Erythroblast (primary cell): ENCODE results near the gene USP6.
"Not testable (repeated sequence)": the region's sequence is repeated elsewhere in the genome, so short reads cannot be mapped to it uniquely, and the experiment has no call there.

Experiments used
- DNase-seq, 2 experiments: peaks; one replicate each; lab custom pipeline; 2025; lab: John Stamatoyannopoulos, UW
- GATA1 ChIP-seq: IDR thresholded peaks from 2 replicates; pipeline ENCODE4 v1.6.1; 2011; ENCODE audit warnings: low read depth, mild to moderate bottlenecking, control low read depth, low read length, moderate library complexity
- POLR2A ChIP-seq: IDR thresholded peaks from 2 replicates; pipeline ENCODE4 v1.6.1; 2011; ENCODE audit warnings: mild to moderate bottlenecking, low read length

Gene USP6

DNA sequence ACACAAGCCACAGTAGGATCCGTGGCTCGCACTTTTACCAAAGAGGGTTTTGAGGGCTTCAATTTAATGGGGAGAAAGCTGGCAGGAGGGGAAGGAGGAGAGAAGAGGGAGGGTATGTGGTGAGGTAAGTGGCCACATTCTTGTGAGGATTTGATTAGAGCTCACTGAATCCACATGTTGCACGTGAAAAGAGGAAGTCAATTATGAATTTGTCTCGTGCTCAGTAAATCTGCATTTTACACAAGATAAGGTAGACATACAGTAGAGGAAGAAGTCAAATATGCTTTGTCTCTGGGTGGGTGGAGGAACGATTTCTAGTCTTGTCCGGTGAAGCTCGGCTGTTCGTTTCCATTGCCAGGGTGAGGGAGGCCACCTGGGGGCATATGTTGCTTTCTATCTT is 5.0 kb upstream of the USP6 start:
- TF ChIP-seq GATA1: no peak
- TF ChIP-seq POLR2A: no peak
- DNase-seq: peak in 1 of 2 experiments; percentile 14

DNA sequence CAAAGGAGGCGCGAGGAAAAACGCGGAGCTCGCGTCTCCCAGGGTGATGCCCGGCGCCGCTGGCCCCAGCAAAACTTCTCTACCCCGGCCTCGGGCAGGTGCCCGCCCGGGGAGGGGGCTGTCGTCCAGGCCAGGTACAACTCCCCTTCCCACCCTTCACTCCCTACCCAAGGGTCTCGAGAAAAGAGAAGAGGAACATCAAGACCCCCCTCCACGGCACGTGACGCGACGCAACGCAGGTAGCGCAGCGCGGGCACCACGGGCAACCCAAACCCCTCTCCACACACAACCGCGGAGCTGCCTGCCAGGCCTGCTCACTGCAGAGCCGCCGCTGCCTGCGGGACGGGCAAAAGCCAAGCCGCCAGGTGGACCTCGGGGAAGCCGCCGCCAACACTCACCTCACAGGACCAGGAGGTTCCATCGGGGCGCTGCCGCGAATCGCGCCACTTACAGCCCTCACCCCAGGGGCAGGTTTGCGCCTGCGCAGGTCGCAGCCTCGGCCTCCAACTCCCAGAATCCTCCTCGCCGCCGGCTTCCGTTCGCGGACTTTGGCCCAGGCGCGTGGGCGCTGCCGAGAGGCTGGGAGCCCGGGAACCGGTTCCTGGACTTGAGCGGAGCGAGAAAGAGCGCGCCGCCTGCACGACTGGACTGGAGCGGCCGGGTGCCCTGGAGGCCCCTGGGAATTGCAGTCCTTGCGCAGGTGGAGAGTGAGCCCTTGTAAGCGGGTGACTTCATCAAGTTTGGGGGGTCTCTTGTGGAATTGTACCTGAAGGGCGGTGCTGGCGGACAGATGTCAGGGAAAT is 4.2 kb upstream of the USP6 start, which contains the start of gene ZNF232:
Gene ZNF232 (minus strand): TSS at position 477 of the 803 bp plus-strand sequence. CDS start 56 bp downstream, at position 421.
- peak; percentile 92 to 94 for DNase-seq
- TF ChIP-seq POLR2A: peak; percentile 73
- no peak for TF ChIP-seq GATA1

DNA sequence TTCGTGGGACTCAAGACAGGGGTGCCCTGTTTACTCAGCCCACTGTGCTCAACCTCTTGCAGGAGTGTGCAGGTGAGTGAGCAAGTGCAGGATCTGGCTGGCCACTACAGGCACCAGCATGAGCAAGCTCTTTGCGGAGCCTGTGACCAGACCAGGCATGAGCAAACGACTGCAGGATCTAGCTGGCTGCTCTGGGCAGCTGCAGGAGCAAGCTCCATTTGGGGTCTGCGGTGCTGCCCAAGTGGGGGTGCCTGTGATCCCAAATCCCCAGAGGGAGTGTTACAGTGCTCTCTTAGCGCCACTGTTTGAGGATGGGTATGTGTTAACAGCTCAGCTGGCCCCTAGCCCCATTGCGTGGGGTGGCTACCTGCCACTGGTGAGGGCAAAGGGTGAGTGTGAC is 2.4 kb downstream of the USP6 start:
- DNase-seq: no peak
- TF ChIP-seq GATA1: no peak
- no peak for TF ChIP-seq POLR2A

DNA sequence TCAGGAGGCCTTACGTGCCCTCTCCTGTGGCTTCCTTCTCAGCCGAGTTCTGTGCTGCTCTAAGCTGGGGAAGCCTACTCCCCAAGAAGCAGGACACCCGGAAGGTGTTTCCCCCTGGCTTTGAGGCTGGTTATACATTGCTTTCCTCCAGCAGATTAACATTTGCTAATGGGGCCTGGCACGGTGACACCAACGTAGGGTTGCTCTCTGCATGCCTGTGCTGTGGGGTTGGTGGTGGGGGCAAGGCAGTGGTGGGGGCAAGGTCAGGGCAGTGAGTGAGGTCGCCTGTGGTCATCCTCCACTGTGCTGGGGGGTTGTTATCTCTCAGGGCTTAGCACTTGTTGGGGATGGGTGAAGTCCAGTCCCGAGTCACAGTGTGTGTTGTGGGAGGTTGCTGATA is 4.2 kb downstream of the USP6 start:
- no peak for DNase-seq
- TF ChIP-seq GATA1 (no peak), POLR2A (no peak)

DNA sequence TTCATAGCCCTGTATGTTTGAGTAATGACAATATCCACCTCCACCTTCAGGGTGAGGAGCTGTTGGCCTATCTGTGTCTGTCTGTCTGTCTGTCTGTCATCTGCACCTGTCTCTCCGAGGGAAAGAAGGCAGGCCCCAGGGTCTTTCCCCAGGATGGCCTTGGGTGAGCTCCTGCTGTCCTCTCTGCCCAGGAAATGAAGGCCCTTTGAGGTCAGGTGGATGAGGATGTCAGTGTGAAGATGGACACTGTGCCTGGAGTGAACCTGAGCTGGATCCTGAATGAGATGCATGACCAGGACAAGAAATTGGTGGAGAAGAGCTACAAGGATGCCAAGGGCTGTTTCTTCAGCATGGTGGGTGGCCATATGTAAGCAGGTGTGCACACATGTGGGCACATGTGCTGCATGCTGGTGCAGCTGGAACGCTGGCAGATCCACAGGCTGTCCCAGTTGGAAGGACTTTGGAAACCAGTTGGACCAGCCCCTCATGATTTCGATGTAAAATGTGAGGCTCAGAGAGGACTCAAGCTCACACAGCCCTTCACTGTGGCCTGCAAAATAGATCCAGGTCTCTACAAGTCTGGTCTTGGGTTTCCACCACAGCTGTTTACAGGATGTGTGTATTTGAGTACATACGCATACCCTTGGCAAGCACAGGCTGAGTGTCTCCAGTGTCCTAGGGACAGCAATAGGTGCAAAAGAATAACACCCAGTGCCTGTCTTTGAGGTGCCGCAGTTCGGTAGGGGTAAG is 4.8 kb downstream of the USP6 start:
- DNase-seq: not testable (repeated sequence)

DNA sequence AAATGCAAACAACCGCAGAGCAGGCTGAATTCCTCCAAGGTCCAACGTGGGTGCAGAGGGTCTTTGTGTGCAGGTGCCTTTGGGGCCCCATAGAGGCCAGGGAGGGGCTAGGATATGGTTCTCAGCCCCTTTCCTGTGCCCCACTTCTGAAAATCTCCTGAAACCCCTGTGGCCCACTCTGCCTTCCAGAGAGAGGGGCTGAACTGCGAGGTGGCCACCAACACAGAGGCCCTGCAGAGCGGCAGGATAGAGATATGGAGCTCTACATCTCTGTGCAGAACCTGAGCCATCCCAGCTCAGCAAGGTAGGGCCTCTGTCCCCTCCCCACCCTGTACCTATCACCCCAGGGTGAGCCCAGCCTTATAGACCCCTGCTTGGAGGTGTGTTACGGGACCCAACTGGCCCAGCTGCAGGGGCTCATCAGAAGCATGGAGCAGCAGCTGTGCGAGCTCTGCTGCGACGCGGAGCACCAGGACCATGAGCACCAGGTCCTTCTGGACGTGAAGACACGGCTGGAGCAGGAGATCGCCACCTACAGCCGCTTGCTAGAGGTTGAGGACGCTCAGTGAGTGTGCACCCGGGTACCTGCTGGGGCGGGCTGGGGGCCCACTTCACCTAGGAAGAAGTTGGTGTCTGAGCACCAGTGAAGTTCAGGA is 5.5 kb downstream of the USP6 start:
- TF ChIP-seq GATA1 (no peak), POLR2A (no peak)
- DNase-seq: no peak

DNA sequence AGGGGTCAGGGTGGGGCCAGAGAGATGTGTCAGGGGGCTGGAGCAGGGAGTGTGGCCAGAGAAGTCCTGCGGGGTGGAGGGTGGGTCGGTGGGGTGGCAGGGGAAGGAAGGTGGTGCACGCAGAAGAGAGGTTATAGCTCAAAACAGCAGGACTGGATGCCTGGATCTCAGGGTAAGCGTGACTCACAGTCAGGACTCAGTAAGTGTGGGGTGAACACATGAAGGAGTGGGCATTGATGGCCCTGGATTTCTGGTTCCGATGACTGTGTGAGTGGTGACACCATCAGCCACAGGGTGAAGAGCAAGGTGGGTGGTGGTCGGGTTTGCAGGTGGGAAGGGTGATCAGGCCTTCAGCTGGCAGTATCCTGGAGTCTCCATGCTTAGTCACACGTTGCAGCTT is 6.2 kb downstream of the USP6 start:
- DNase-seq: not testable (repeated sequence)

DNA sequence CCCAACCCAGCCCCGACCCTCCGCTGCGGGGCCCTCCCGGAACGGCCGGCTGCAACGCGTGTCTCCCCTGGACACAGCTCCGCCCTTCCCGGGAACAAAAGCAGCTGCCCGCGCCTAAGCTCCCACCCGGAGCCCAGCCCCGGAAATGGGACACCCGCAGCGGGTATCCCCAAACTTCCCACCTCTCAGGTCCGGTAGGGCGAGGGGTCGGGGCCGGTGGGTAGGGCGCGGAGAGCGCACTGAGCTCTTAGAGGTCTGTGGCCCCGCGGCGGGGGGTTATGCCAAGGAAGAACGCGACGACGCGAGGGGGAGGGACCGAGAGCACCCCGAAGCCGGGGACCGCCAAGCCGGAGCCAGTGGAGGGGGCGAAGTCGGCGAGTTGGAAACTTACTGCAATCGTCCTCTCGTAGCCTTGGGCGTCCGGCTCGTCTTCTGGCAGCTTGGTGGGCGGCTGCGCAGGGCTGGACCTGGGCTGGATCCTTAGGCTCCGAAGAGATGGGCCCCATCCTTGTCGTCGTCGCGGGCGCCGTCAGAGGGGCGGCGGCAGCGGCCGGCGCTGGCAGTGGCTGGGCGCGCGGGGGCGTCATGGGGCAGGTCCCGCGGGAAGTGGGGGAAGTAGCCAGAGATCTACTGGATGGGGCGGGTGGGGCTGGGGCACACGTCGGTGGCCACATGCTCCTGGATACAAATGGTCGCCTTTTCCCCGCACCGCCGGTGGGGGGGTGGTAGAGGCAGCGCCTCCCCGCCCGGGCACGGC is 6.9 kb downstream of the USP6 start:
- TF ChIP-seq GATA1: no peak
- no peak for TF ChIP-seq POLR2A
- peak in 1 of 2 experiments; percentile 21 for DNase-seq

DNA sequence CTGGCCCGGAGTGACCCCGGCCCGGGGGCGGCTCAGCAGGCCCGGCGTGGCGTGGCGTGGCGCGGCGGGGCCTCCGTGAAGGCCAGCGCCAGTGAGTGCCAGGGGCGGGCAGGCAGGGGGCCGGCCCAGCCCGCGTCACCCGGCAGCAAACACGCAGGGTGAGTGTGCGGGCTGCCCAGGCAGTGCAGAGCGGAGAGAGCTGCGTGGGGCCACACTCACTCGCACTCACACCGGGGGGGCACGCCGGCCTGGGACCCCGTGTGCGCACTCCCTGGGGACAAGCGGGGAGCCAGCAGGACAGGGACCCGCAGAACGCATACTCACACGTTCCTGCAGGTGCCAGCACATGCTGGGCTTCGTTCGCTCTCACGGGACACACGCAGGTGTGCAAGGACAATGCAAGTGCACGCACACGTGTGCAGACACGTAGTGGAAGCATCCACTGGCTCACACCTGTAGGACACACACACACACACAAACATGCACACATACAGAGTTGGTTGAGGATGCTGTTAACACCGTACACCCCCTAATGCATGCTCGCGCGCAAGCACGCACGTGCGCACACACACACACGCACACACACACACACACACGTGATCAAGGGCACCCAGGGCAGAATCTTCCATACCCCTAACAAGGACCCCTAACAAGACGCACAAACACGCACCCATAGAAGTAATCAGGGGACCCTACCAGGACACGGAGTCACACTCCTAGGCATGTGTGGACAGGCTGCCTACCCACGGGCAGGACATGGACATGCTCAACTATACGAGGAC is 7.7 kb downstream of the USP6 start:
- TF ChIP-seq GATA1 (no peak), POLR2A (no peak)
- DNase-seq: no peak

DNA sequence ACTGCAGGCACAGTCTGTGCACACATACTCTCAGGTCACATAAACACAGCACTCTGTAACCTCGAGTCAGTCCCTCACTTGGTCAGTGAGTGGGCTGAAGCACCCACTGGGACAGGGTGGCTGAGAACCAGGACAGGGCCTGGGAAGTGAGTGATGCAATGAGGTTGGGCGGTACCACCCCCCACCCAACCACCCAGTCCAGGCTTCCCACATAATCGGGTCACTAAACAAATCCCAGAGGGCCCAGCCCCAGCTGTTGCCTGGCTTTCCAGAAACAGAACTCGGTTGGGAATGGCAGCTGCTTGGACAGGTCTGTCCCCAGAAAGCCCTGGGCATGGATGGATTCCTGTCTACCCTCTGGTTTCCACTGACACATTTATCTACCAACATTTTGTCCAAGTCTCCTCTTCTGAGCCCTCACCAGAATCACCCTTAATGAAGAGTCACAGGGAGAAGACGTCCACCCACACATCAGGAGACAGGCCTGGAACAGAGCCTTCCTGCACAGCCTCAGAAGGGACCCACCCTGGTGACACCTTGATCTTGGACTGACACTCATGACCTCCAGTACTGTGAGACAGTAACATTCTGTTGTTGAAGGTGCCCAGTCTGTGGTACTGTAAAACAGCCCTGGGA is 8.4 kb downstream of the USP6 start:
- DNase-seq: not testable (repeated sequence)

DNA sequence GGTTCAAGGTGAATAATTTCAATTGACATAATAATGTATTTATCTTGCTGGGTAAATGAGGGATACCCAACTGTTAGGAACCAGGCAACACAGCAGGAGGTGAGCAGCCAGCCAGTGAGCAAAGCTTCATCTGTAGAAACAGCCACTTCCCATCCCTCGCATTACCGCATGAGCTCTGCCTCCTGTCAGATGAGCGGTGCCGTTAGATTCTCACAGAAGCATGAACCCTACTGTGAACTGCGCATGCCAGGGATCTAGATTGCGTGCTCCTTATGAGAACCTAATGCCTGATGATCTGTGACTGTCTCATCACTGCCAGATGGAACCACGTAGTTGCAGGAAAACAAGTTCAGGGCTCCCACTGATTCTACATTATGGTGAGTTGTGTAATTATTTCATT is 9.1 kb downstream of the USP6 start:
- DNase-seq: not testable (repeated sequence)

DNA sequence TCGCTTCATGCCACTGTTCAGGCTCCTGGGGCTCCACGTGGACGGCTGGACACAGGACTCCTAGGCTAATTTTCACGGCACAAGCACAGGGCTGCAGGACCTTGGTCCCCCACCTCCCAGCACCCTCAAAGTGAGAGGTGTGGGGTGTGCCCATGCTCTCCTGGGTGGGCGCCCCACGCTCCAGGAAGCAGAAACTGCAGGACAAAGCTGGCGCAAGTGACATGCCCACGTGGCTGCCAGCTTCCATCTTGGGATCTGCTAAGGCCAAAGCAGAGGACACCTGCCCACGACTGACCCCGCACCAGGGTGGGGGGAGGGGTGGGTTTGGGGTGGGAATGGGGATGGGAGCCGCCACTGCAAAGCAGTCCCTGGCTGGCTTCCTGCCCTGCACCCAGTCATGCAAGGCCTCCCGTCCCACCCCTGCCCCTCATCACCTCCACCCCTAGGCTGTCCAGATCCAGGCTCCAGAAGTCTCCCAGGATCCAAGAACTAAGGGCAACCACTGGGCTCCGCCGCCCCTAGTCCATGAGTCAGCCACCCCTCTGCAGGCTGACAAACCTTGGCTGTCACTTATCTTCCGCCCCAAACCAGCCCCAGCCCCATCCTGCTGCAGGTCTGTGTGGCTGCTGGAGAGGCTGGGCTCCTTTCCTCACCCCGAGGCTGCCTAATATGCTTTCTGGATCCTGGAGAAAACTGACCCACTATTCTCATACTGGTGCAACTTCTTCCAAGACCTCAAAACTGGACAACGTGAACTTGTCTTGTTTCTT is 11.1 kb downstream of the USP6 start:
- TF ChIP-seq POLR2A (no peak), GATA1 (no peak)
- DNase-seq: no peak
